Natural killer cell (primary cell): ENCODE data around the gene SYNGR3. TPM values are rescaled to one million over a fixed set of nuclear protein-coding genes. Genes with fewer than 3 reads are reported as not detected.

Experiments used
- ATAC-seq, 3 donors: fragments of 150-1000 bp in 2 of 3; fragments of 200-7000 bp in 1 of 3; cut with Tn5 transposase; 1 replicate in 1 of 3; 2 replicates in 2 of 3; pipeline ENCODE4 v1.10.0; 2021; ENCODE audit warnings: mild to moderate bottlenecking in 2 of 3, moderate library complexity in 2 of 3
- DNase-seq, 2 donors: peaks; one replicate each; pipeline versions ENCODE4 v3.0.0 to v3.0.0-alpha.2; 2013 to 2021; ENCODE audit warnings: mixed read lengths in 1 of 2
- H3K27ac ChIP-seq: one replicate; pipeline ENCODE4 v1.5.1; 2013; ENCODE audit warnings: mild to moderate bottlenecking, low read length
- H3K27me3 ChIP-seq: one replicate; pipeline ENCODE4 v1.6.1; 2013; ENCODE audit warnings: low read length; ENCODE audit not compliant: control insufficient read depth, insufficient read depth
- H3K36me3 ChIP-seq: one replicate; pipeline ENCODE4 v1.6.1; 2013; ENCODE audit warnings: low read length; ENCODE audit not compliant: control insufficient read depth, insufficient read depth
- H3K4me1 ChIP-seq: one replicate; pipeline ENCODE4 v1.6.1; 2013; ENCODE audit warnings: low read length; ENCODE audit not compliant: control insufficient read depth, insufficient read depth
- H3K4me3 ChIP-seq: one replicate; pipeline ENCODE4 v1.5.1; 2013; ENCODE audit warnings: low read length
- H3K9me3 ChIP-seq: one replicate; pipeline ENCODE4 v1.6.1; 2013; ENCODE audit warnings: low read length; ENCODE audit not compliant: control insufficient read depth, insufficient read depth
- H3K27ac Mint-ChIP-seq, 2 donors: one replicate each; pipeline ENCODE4 v1.8.0; 2022; ENCODE audit warnings: mild to moderate bottlenecking in 2 of 2, mixed read lengths in 2 of 2, moderate library complexity in 1 of 2
- H3K27me3 Mint-ChIP-seq, 2 donors: one replicate each; pipeline ENCODE4 v1.8.0; 2022; ENCODE audit warnings: low read depth in 2 of 2, mixed read lengths in 2 of 2
- H3K36me3 Mint-ChIP-seq: one replicate; pipeline ENCODE4 v1.8.0; 2022; ENCODE audit warnings: mixed read lengths
- H3K4me1 Mint-ChIP-seq, 2 donors: one replicate each; pipeline ENCODE4 v1.8.0; 2022; ENCODE audit warnings: mixed read lengths in 2 of 2
- H3K4me3 Mint-ChIP-seq: one replicate; pipeline ENCODE4 v1.8.0; 2022; ENCODE audit warnings: mild to moderate bottlenecking, moderate library complexity, mixed read lengths
- H3K9me3 Mint-ChIP-seq, 2 donors: one replicate each; pipeline ENCODE4 v1.8.0; 2022; ENCODE audit warnings: mixed read lengths in 2 of 2
- WGBS: methylation state at CpG from one replicate; pipeline ENCODE4 v1.1.7; 2013; ENCODE audit warnings: missing lambda C conversion rate; ENCODE audit not compliant: insufficient coverage; 5-methylcytosine and 5-hydroxymethylcytosine counted together
- intact Hi-C: fragments of 100-400 bp; cut with micrococcal nuclease; formaldehyde crosslinking; loops from one replicate; pipeline ENCODE4 v1.14.2; 2022
- total RNA-seq, 4 donors: library from RNA; stranded (reverse); fragments of 120-200 nt in 1 of 4; gene quantifications; one replicate each; pipeline versions ENCODE4 v1.2.3 to v1.2.4, GENCODE V29; 2013 to 2022
- TF ChIP-seq, protein P1 (sequence below): fragments of 200-600 bp; IDR thresholded peaks from one replicate; pipeline ENCODE4 v1.8.0; 2022; ENCODE audit warnings: antibody characterized with exemption

The SYNGR3 gene
- total RNA-seq, 3 donors from 2014 or later (not counting 1 experiment from before 2014, with no cell fraction given): 10.3 to 19.3 (median 19.1) TPM

DNA sequence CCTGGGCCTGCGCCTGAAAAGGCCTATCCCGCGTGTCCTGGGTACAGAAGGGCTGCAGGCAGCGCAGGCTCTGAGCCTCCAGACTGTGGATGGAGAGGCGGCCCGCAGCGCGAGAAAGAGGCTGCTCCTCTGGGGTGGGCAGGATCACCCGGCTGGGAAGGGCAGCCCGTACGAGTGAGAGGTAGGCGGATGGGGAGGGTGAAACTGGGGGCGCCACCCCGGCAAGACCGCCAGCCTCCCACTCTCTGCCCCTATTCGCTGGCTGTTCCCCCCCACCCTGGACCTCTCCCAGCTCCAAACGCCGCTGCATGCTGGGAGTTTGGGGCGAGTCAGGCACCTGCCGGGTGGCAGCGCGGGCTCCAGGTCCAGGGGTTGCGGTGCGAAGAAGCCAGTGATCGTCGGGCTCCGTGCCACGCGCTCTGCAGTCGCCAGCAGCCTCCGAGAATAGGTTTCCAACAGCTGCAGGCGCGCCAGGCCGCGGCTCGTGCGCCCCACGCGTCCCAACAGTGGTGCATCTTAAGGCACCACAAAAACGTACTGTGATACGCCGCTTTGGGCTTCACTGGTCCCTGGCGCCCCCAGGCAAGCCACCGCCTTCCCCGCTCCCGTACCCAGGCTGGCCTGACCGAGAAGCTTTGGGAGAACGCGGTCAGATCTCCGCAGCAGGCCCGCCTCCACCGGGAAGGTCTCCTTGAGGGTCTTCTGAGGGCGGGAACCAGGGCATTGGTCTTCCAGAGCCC lies 9.6 kb upstream of the SYNGR3 start:
- Histone ChIP-seq H3K4me1 (peaks cover 21% of the 10 kb centered on the region), H3K4me3 (no peak overlapping the region), H3K9me3 (no peaks in the 10 kb centered on the region), H3K27ac (no peak overlapping the region), H3K36me3 (peaks cover 32% of the 10 kb centered on the region), H3K27me3 (peaks cover 31% of the 10 kb centered on the region)
- H3K27me3 Mint-ChIP-seq: peaks cover 0 to 12% of the 10 kb centered on the region in 2 donors
- ATAC-seq (no peak), DNase-seq (no peak)
- H3K4me1 Mint-ChIP-seq: peaks cover 4% of the 10 kb centered on the region in 2 donors
- no peaks in the 10 kb centered on the region for H3K9me3 Mint-ChIP-seq
- 9% methylated on average over 53 of the region's 53 CpGs for WGBS
- H3K27ac Mint-ChIP-seq: no peak overlapping the region
- TF ChIP-seq, protein P1, sequence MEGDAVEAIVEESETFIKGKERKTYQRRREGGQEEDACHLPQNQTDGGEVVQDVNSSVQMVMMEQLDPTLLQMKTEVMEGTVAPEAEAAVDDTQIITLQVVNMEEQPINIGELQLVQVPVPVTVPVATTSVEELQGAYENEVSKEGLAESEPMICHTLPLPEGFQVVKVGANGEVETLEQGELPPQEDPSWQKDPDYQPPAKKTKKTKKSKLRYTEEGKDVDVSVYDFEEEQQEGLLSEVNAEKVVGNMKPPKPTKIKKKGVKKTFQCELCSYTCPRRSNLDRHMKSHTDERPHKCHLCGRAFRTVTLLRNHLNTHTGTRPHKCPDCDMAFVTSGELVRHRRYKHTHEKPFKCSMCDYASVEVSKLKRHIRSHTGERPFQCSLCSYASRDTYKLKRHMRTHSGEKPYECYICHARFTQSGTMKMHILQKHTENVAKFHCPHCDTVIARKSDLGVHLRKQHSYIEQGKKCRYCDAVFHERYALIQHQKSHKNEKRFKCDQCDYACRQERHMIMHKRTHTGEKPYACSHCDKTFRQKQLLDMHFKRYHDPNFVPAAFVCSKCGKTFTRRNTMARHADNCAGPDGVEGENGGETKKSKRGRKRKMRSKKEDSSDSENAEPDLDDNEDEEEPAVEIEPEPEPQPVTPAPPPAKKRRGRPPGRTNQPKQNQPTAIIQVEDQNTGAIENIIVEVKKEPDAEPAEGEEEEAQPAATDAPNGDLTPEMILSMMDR: no peak
- no peaks in the 10 kb centered on the region for H3K36me3 Mint-ChIP-seq
- intact Hi-C loops: no loop called here
- H3K4me3 Mint-ChIP-seq: no peak overlapping the region

DNA sequence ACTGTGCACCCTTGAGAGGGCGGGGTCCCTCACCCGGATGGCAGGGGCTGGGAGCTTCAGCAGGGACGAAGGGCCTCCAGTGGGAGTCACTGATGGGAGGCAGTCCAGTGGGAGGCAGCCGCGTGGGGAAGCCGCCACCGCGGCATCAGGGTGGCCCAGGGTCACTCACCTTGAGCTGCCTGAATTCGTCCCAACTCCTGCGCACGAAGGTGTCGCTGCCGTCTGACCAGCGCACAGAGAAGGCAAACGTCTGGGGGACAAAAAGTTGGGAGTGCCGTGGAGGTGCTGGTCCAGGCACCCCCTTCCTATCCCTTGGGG lies 9.0 kb upstream of the SYNGR3 start:
- Histone ChIP-seq H3K4me1 (peaks cover 27% of the 10 kb centered on the region), H3K9me3 (no peaks in the 10 kb centered on the region), H3K27me3 (peaks cover 31% of the 10 kb centered on the region), H3K27ac (no peak overlapping the region), H3K36me3 (peaks cover 28% of the 10 kb centered on the region), H3K4me3 (no peak overlapping the region)
- H3K27me3 Mint-ChIP-seq: peaks cover 0 to 12% of the 10 kb centered on the region in 2 donors
- intact Hi-C loops: no loop called here
- H3K36me3 Mint-ChIP-seq: no peaks in the 10 kb centered on the region
- no peaks in the 10 kb centered on the region for H3K9me3 Mint-ChIP-seq
- no peak for ATAC-seq
- no peak for DNase-seq
- no peak overlapping the region for H3K27ac Mint-ChIP-seq
- 27% methylated on average over 16 of the region's 16 CpGs for WGBS
- no peak overlapping the region for H3K4me3 Mint-ChIP-seq
- H3K4me1 Mint-ChIP-seq: peaks cover 4% of the 10 kb centered on the region in 2 donors
- TF ChIP-seq, protein P1: no peak

DNA sequence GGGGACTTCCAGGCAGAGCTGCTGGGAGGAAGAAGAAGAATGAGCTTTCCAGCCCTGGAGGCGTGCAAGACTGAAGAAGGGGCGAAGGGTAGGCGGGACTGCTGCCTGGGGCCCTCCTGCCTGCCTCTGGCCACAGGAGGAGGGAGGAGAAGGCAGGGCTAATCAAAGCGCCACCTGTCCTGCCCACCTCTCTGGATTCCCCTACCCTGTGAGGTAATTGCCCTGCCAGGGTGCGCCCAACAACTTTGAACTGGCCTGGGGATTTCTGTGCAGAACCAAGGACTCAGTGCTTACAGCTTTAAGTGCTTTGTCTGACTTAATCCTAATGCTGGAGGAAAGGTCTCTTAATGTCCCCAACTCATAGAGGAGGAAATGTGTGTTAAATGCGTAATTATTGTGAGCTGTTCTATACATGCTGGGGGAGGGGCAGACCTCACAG lies 8.4 kb upstream of the SYNGR3 start, which contains the start of gene NOXO1:
NOXO1 (minus strand) TSS at position 72 of the 439 bp plus-strand sequence. CDS start 290 bp downstream, outside the sequence.
- WGBS: 40% methylated on average over 6 of the region's 6 CpGs
- peaks cover 31% of the 10 kb centered on the region for H3K27me3 ChIP-seq
- Mint-ChIP-seq H3K4me1 (peaks cover 4 to 5% of the 10 kb centered on the region in 2 donors), H3K27ac (peak within 1 kb of the TSS in 1 of 2 donors; percentile 72), H3K9me3 (no peaks in the 10 kb centered on the region), H3K4me3 (peak within 1 kb of the TSS; percentile 63), H3K36me3 (no peaks in the 10 kb centered on the region), H3K27me3 (peaks cover 0 to 12% of the 10 kb centered on the region in 2 donors)
- TF ChIP-seq, protein P1: no peak
- peaks cover 27% of the 10 kb centered on the region for H3K4me1 ChIP-seq
- ATAC-seq (no peak), DNase-seq (peak in 1 of 2 donors; percentile 55)
- H3K36me3 ChIP-seq: peaks cover 28% of the 10 kb centered on the region
- intact Hi-C loops: no loop called here
- H3K9me3 ChIP-seq: no peaks in the 10 kb centered on the region
- no peak within 1 kb of the TSS for H3K27ac ChIP-seq
- H3K4me3 ChIP-seq: no peak within 1 kb of the TSS
